ENCODE results near the gene CELSR1.

- TF ChIP-seq EP300 (IDR thresholded peaks at IDR 0.05; ENCODE audit: low read depth in 2 of 2, low read length in 2 of 2) (no peak), EP300 (CRISPR knock-in tag; IDR thresholded peaks at IDR 0.05; ENCODE audit: borderline replicate concordance) (no peak), POLR2AphosphoS5 (IDR thresholded peaks at IDR 0.05; ENCODE audit: low read depth, low read length) (no peak), BRCA1 (CRISPR knock-in tag; IDR thresholded peaks at IDR 0.05) (no peak), ESRRA (CRISPR knock-in tag; IDR thresholded peaks at IDR 0.05; ENCODE audit: low read depth) (no peak)
These were observed 26.8 kb upstream of the CELSR1 start for GRCh38 chr22:46564084-46564714.
